ENCODE measurements around the gene MORC1. TPM values are rescaled to one million over a fixed set of nuclear protein-coding genes. Genes with fewer than 3 reads are reported as not detected.

The MORC1 gene
- polyA plus RNA-seq, 1 donor (not counting 4 experiments of a cell fraction or from before 2014, with no cell fraction given), result not detected

GRCh38 chr3:108940166-108940565 is 177.8 kb downstream of the MORC1 start:
- no peak for DNase-seq (ENCODE audit: low read depth, low spot score)
- Histone ChIP-seq H3K27ac (ENCODE audit: control insufficient read depth, insufficient read depth, low read length) (no peak overlapping the region), H3K4me3 (ENCODE audit: control insufficient read depth in 2 of 3, extremely low read depth in 1 of 3, insufficient read depth in 2 of 3, low read depth in 1 of 3, low read length in 3 of 3) (no peak overlapping the region), H3K4me1 (ENCODE audit: control insufficient read depth, extremely low read depth, insufficient read depth, low read length) (peaks cover 5% of the 10 kb centered on the region), H3K9me1 (ENCODE audit: control insufficient read depth, extremely low read depth, insufficient read depth, low read length) (no peaks in the 10 kb centered on the region), H3K27me3 (ENCODE audit: control insufficient read depth, extremely low read depth, insufficient read depth, low read length) (no peaks in the 10 kb centered on the region), H3K4me2 (ENCODE audit: control insufficient read depth, extremely low read depth, insufficient read depth, low read depth, low read length) (no peak overlapping the region), H3K79me2 (ENCODE audit: control insufficient read depth, insufficient read depth, low read length) (no peaks in the 10 kb centered on the region), H3K9ac (ENCODE audit: control insufficient read depth, extremely low read depth, insufficient read depth, low read length) (no peak overlapping the region), H4K20me1 (ENCODE audit: control insufficient read depth, extremely low read depth, insufficient read depth, low read length) (no peaks in the 10 kb centered on the region), H3K36me3 (ENCODE audit: control insufficient read depth in 2 of 2, extremely low read depth in 1 of 2, insufficient read depth in 2 of 2, low read length in 2 of 2) (no peaks in the 10 kb centered on the region), H3K9me3 (ENCODE audit: control insufficient read depth, low read depth, low read length) (no peaks in the 10 kb centered on the region), H2AFZ (ENCODE audit: control insufficient read depth, low read length) (no peak overlapping the region)
- no peak for TF ChIP-seq CTCF (optimal IDR thresholded peaks at IDR 0.05 in 1 of 3, IDR thresholded peaks at IDR 0.05 in 1 of 3, conservative IDR thresholded peaks at IDR 0.05 in 1 of 3; ENCODE audit: extremely low read depth in 1 of 3, insufficient read depth in 2 of 3, low read length in 3 of 3)
- no peak for TF ChIP-seq EZH2 (IDR thresholded peaks at IDR 0.05; ENCODE audit: low read length)
- dilution Hi-C loops (cut with MboI; ENCODE audit: extremely low pct_ligation_motif_present, low sequenced_read_pairs), result no loop called here
- FAIRE-seq, result no peak

GRCh38 chr3:108936924-108937689 is 180.8 kb downstream of the MORC1 start:
- no peaks in the 10 kb centered on the region for H3K9me1 ChIP-seq (ENCODE audit: control insufficient read depth, extremely low read depth, insufficient read depth, low read length)
- H3K27ac ChIP-seq (ENCODE audit: control insufficient read depth, insufficient read depth, low read length), result no peak overlapping the region
- no peaks in the 10 kb centered on the region for H4K20me1 ChIP-seq (ENCODE audit: control insufficient read depth, extremely low read depth, insufficient read depth, low read length)
- H3K9ac ChIP-seq (ENCODE audit: control insufficient read depth, extremely low read depth, insufficient read depth, low read length), result no peak overlapping the region
- H3K79me2 ChIP-seq (ENCODE audit: control insufficient read depth, insufficient read depth, low read length), result no peaks in the 10 kb centered on the region
- H3K4me2 ChIP-seq (ENCODE audit: control insufficient read depth, extremely low read depth, insufficient read depth, low read depth, low read length), result no peak overlapping the region
- dilution Hi-C loops (cut with MboI; ENCODE audit: extremely low pct_ligation_motif_present, low sequenced_read_pairs), result no loop called here
- peaks cover 2% of the 10 kb centered on the region for H3K4me1 ChIP-seq (ENCODE audit: control insufficient read depth, extremely low read depth, insufficient read depth, low read length)
- TF ChIP-seq CTCF (optimal IDR thresholded peaks at IDR 0.05 in 1 of 3, IDR thresholded peaks at IDR 0.05 in 1 of 3, conservative IDR thresholded peaks at IDR 0.05 in 1 of 3; ENCODE audit: extremely low read depth in 1 of 3, insufficient read depth in 2 of 3, low read length in 3 of 3) (no peak), EZH2 (IDR thresholded peaks at IDR 0.05; ENCODE audit: low read length) (no peak)
- no peaks in the 10 kb centered on the region for H3K36me3 ChIP-seq (ENCODE audit: control insufficient read depth in 2 of 2, extremely low read depth in 1 of 2, insufficient read depth in 2 of 2, low read length in 2 of 2)
- H3K9me3 ChIP-seq (ENCODE audit: control insufficient read depth, low read depth, low read length), result no peaks in the 10 kb centered on the region
- H3K4me3 ChIP-seq (ENCODE audit: control insufficient read depth in 2 of 3, extremely low read depth in 1 of 3, insufficient read depth in 2 of 3, low read depth in 1 of 3, low read length in 3 of 3), result no peak overlapping the region
- no peak overlapping the region for H2AFZ ChIP-seq (ENCODE audit: control insufficient read depth, low read length)
- DNase-seq (ENCODE audit: low read depth, low spot score) (no peak), FAIRE-seq (no peak)
- no peaks in the 10 kb centered on the region for H3K27me3 ChIP-seq (ENCODE audit: control insufficient read depth, extremely low read depth, insufficient read depth, low read length)
